PFSK-1 (cell line): ENCODE data around the gene IFT25.

Source experiments
- FOXP2 ChIP-seq: optimal IDR thresholded peaks from 2 replicates; pipeline ENCODE3; 2011; ENCODE audit warnings: borderline replicate concordance, control low read depth, inconsistent platforms; ENCODE audit not compliant: insufficient read depth; ENCODE audit errors: extremely low read length, extremely low read depth
- POLR2AphosphoS5 ChIP-seq: IDR thresholded peaks from 2 replicates; pipeline ENCODE4 v1.6.1; 2012; ENCODE audit warnings: low read depth, mild to moderate bottlenecking, control low read depth, low read length, moderate library complexity
- REST ChIP-seq, 2 experiments: IDR thresholded peaks; 2 replicates each; pipeline versions ENCODE4 v1.6.1 to v1.8.0; 2011 to 2012; ENCODE audit warnings: low read depth in 2 of 2, low read length in 2 of 2, control low read depth in 1 of 2, inconsistent platforms in 1 of 2, mild to moderate bottlenecking in 1 of 2, moderate library complexity in 1 of 2; ENCODE audit not compliant: insufficient read depth in 1 of 2
- TAF1 ChIP-seq: IDR thresholded peaks from 2 replicates; pipeline ENCODE4 v1.6.1; 2012; ENCODE audit warnings: low read length, control low read depth, borderline replicate concordance; ENCODE audit not compliant: insufficient read depth

- TF ChIP-seq REST (IDR thresholded peaks at IDR 0.05; ENCODE audit: insufficient read depth in 1 of 2, low read depth in 2 of 2, low read length in 2 of 2) (no peak), POLR2AphosphoS5 (no peak), FOXP2 (no peak), TAF1 (no peak)
Measured at GRCh38 chr1:53982034-53982762, 36.7 kb upstream of the IFT25 start.
